IMR-90 (cell line): ENCODE measurements around the gene ZNF793. TPM values are rescaled to one million over a fixed set of nuclear protein-coding genes. Genes with fewer than 3 reads are reported as not detected.

Experiments
- ATAC-seq: fragments of 200-7000 bp; cut with Tn5 transposase; 2 replicates; pipeline ENCODE4 v1.9.1; 2020; ENCODE audit warnings: low read depth, mild to moderate bottlenecking, moderate library complexity
- BruUV-seq: library from RNA; stranded (reverse); fragments of 400-500 nt; replicated peaks from 2 replicates; lab custom pipeline; 2021; lab: Mats Ljungman, UMichigan
- CTCF ChIA-PET: fragments of 300-600 bp; formaldehyde crosslinking; extraction: SDS; loops from one replicate; lab custom pipeline; 2021; ENCODE audit warnings: antibody characterized with exemption; lab: Yijun Ruan, JAX
- POLR2A ChIA-PET: fragments of 300-600 bp; sonication (Branson Sonifier 250); formaldehyde crosslinking; loops from one replicate; lab custom pipeline; 2022; ENCODE audit warnings: antibody characterized with exemption; ENCODE audit not compliant: unreplicated experiment; lab: Charles Lee
- DNase-seq: peaks from one replicate; pipeline ENCODE4 v3.0.0; 2013
- H2AFZ ChIP-seq: replicated peaks from 2 replicates; pipeline ENCODE3; 2013; ENCODE audit warnings: low read length, mild to moderate bottlenecking; ENCODE audit not compliant: poor library complexity
- H2AK5ac ChIP-seq: 2 replicates; pipeline ENCODE4 v1.6.1; 2013; ENCODE audit warnings: low read depth, low read length, inconsistent platforms
- H2AK9ac ChIP-seq: replicated peaks from 2 replicates; pipeline ENCODE3; 2013; ENCODE audit warnings: mild to moderate bottlenecking, low read depth, low read length, moderate library complexity; ENCODE audit not compliant: poor library complexity
- H2BK120ac ChIP-seq: 2 replicates; pipeline ENCODE4 v1.6.1; 2013; ENCODE audit warnings: low read depth, low read length, inconsistent platforms
- H2BK15ac ChIP-seq: 3 replicates; pipeline ENCODE4 v1.6.1; 2013; ENCODE audit warnings: low read depth, low read length, inconsistent platforms
- H2BK20ac ChIP-seq: 2 replicates; pipeline ENCODE4 v1.6.1; 2013; ENCODE audit warnings: low read depth, mild to moderate bottlenecking, inconsistent platforms, low read length, moderate library complexity
- H2BK5ac ChIP-seq: 2 replicates; pipeline ENCODE4 v1.6.1; 2013; ENCODE audit warnings: mild to moderate bottlenecking, low read depth, low read length, inconsistent platforms; ENCODE audit not compliant: poor library complexity, severe bottlenecking
- H3K14ac ChIP-seq: replicated peaks from 2 replicates; pipeline ENCODE4 v1.6.1; 2013; ENCODE audit warnings: low read depth, low read length, inconsistent platforms
- H3K18ac ChIP-seq: 2 replicates; pipeline ENCODE4 v1.6.1; 2013; ENCODE audit warnings: low read depth, low read length, control low read depth
- H3K23ac ChIP-seq: 2 replicates; pipeline ENCODE4 v1.6.1; 2013; ENCODE audit warnings: low read depth, low read length, inconsistent platforms
- H3K27ac ChIP-seq: 2 replicates; pipeline ENCODE4 v1.5.1; 2013; ENCODE audit warnings: mild to moderate bottlenecking, control low read depth, low read length; ENCODE audit not compliant: insufficient read depth
- H3K27me3 ChIP-seq: 2 replicates; pipeline ENCODE4 v1.6.1; 2013; ENCODE audit warnings: low read length; ENCODE audit not compliant: control insufficient read depth, insufficient read depth
- H3K36me3 ChIP-seq: 2 replicates; pipeline ENCODE4 v1.6.1; 2013; ENCODE audit warnings: low read length, mixed read lengths; ENCODE audit not compliant: control insufficient read depth, insufficient read depth
- H3K4ac ChIP-seq: 2 replicates; pipeline ENCODE4 v1.6.1; 2013; ENCODE audit warnings: low read depth, low read length, inconsistent platforms
- H3K4me1 ChIP-seq: 2 replicates; pipeline ENCODE4 v1.6.1; 2013; ENCODE audit warnings: low read length, mixed read lengths; ENCODE audit not compliant: control insufficient read depth, insufficient read depth
- H3K4me2 ChIP-seq: 2 replicates; pipeline ENCODE4 v1.6.1; 2013; ENCODE audit warnings: low read depth, mild to moderate bottlenecking, control low read depth, low read length, moderate library complexity
- H3K4me3 ChIP-seq: 2 replicates; pipeline ENCODE4 v1.5.1; 2013; ENCODE audit warnings: low read depth, mild to moderate bottlenecking, control low read depth, low read length, moderate library complexity; ENCODE audit not compliant: insufficient read depth
- H3K56ac ChIP-seq: 2 replicates; pipeline ENCODE4 v1.6.1; 2013; ENCODE audit warnings: low read length, inconsistent platforms; ENCODE audit not compliant: insufficient read depth; ENCODE audit errors: extremely low read depth
- H3K79me1 ChIP-seq, 2 experiments: 2 replicates each; pipeline ENCODE4 v1.6.1; 2013; ENCODE audit warnings: low read length in 2 of 2, inconsistent platforms in 1 of 2, low read depth in 1 of 2
- H3K9ac ChIP-seq: 2 replicates; pipeline ENCODE4 v1.6.1; 2013; ENCODE audit warnings: low read depth, low read length, control low read depth
- H3K9me1 ChIP-seq: 2 replicates; pipeline ENCODE4 v1.6.1; 2013; ENCODE audit warnings: low read length, inconsistent platforms; ENCODE audit not compliant: insufficient read depth
- H3K9me3 ChIP-seq: 2 replicates; pipeline ENCODE4 v1.6.1; 2013; ENCODE audit warnings: low read length; ENCODE audit not compliant: control insufficient read depth, insufficient read depth
- H4K20me1 ChIP-seq: 2 replicates; pipeline ENCODE4 v1.6.1; 2013; ENCODE audit warnings: low read length, inconsistent platforms; ENCODE audit not compliant: insufficient read depth
- H4K5ac ChIP-seq: 2 replicates; pipeline ENCODE4 v1.6.1; 2013; ENCODE audit warnings: mild to moderate bottlenecking, low read depth, low read length, control low read depth
- H4K8ac ChIP-seq, 2 experiments: 2 replicates each; pipeline ENCODE4 v1.6.1; 2013; ENCODE audit warnings: low read depth in 2 of 2, low read length in 2 of 2, control low read depth in 1 of 2, inconsistent platforms in 1 of 2
- H4K91ac ChIP-seq: 2 replicates; pipeline ENCODE4 v1.6.1; 2013; ENCODE audit warnings: low read depth, low read length, inconsistent platforms; ENCODE audit not compliant: insufficient read depth
- ELK1 ChIP-seq: fragments of 150-350 bp; IDR thresholded peaks from 2 replicates; pipeline ENCODE4 v1.6.1; 2016; ENCODE audit warnings: low read depth, mild to moderate bottlenecking, low read length, moderate library complexity, borderline replicate concordance
- FOS ChIP-seq: fragments of 150-350 bp; IDR thresholded peaks from 2 replicates; pipeline ENCODE4 v1.6.1; 2016; ENCODE audit warnings: low read depth, low read length
- MXI1 ChIP-seq: IDR thresholded peaks from 2 replicates; pipeline ENCODE4 v1.6.1; 2012; ENCODE audit warnings: low read depth, mild to moderate bottlenecking, low read length, moderate library complexity, borderline replicate concordance
- NFE2L2 ChIP-seq: fragments of 150-350 bp; IDR thresholded peaks from 2 replicates; pipeline ENCODE4 v1.6.1; 2016; ENCODE audit warnings: low read depth, mild to moderate bottlenecking, low read length
- USF2 ChIP-seq: fragments of 150-350 bp; IDR thresholded peaks from 2 replicates; pipeline ENCODE4 v1.6.1; 2017; ENCODE audit warnings: mild to moderate bottlenecking, antibody characterized with exemption, low read length, low read depth
- dilution Hi-C: fragments of 300-500 bp; cut with HindIII; formaldehyde crosslinking; loops from one replicate; pipeline ENCODE4 v1.14.3; 2018; ENCODE audit warnings: low sequenced_read_pairs; ENCODE audit not compliant: unreplicated experiment
- in situ Hi-C: fragments of 300-500 bp; cut with MboI; formaldehyde crosslinking; loops from 3 replicates; pipeline ENCODE4 v1.14.3; 2019; ENCODE audit warnings: low sequenced_read_pairs, inconsistent platforms, mixed read lengths
- intact Hi-C: fragments of 100-400 bp; cut with micrococcal nuclease; formaldehyde crosslinking; loops from 2 replicates; pipeline ENCODE4 v1.10.0; 2022
- polyA plus RNA-seq, 3 experiments: library from polyadenylated mRNA; depleted of rRNA; stranded (reverse); fragments of >200 nt; gene quantifications; 2 replicates each; pipeline ENCODE4 v1.2.3, GENCODE V29; 2012; ENCODE audit warnings: low replicate concordance in 1 of 3
- total RNA-seq: library from RNA; depleted of rRNA; stranded (reverse); fragments of >200 nt; gene quantifications from 2 replicates; pipeline ENCODE4 v1.2.3, GENCODE V29; 2012

The ZNF793 gene
- total and polyA plus RNA-seq, 2 of the 4 experiments (the other 2 are of a cell fraction) = 0.50 to 0.72 TPM

DNA sequence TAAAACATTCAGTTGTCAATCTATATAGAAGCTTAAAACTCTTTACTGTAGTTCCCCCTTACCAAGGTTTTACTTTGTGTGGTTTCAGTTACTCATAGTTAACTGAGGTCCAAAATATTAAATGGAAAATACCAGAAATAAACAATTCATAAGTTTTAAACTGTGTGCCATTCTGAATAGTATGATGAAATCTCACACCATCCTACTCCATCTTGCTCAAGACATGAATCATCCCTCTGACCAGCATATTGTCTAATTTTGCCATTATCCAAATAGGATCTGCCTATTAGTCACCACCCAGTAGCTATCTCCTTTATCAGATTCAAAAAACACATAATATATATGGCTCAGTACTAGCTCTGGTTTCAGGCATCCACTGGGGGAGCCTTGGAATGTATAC is 65.5 kb downstream of the ZNF793 start:
- in situ Hi-C loops (no loop called here), intact Hi-C loops (no loop called here), dilution Hi-C loops (no loop called here)
- H2AFZ ChIP-seq = no peak overlapping the region
- no peaks in the 10 kb centered on the region for H3K79me1 ChIP-seq
- peak; percentile 22 for DNase-seq
- ChIA-PET CTCF (no interaction called here), POLR2A (no interaction called here)
- H2AK9ac ChIP-seq = no peak overlapping the region
- no peak overlapping the region for H3K9ac ChIP-seq
- no peak for ATAC-seq
- no peak overlapping the region for H4K91ac ChIP-seq
- H4K5ac ChIP-seq = no peak overlapping the region
- H2BK15ac ChIP-seq = no peak overlapping the region
- H2BK5ac ChIP-seq = no peak overlapping the region
- no peak for TF ChIP-seq ELK1
- TF ChIP-seq USF2 = no peak
- no peak for TF ChIP-seq MXI1
- TF ChIP-seq FOS = no peak
- no peak for TF ChIP-seq NFE2L2
- H3K4me1 ChIP-seq = no peaks in the 10 kb centered on the region
- H3K23ac ChIP-seq = no peak overlapping the region
- H2BK20ac ChIP-seq = no peak overlapping the region
- no peak overlapping the region for H3K4me2 ChIP-seq
- no peak overlapping the region for H3K18ac ChIP-seq
- no peak overlapping the region for H3K4me3 ChIP-seq
- H3K27me3 ChIP-seq = no peaks in the 10 kb centered on the region
- no peaks in the 10 kb centered on the region for H3K9me1 ChIP-seq
- H2BK120ac ChIP-seq = no peak overlapping the region
- no peak overlapping the region for H3K56ac ChIP-seq
- no TSS peak for BruUV-seq
- no peak overlapping the region for H3K27ac ChIP-seq
- H4K8ac ChIP-seq = no peak overlapping the region
- H3K4ac ChIP-seq = no peak overlapping the region
- H3K36me3 ChIP-seq = peaks cover 3% of the 10 kb centered on the region; the same call in 1 of the 2 replicates
- no peak overlapping the region for H3K14ac ChIP-seq
- no peak overlapping the region for H2AK5ac ChIP-seq
- peaks cover 39% of the 10 kb centered on the region for H3K9me3 ChIP-seq
- H4K20me1 ChIP-seq = no peaks in the 10 kb centered on the region
